ENCODE data around the gene RNASE3.
A peak's percentile ranks its signal among the peaks of the same experiment; 100 is the strongest.
"Not testable (repeated sequence)": the region's sequence is repeated elsewhere in the genome, so short reads cannot be mapped to it uniquely, and the experiment has no call there.

Gene RNASE3

GRCh38 chr14:20919038-20919756 lies 28.0 kb downstream of the RNASE3 start:
- DNase-seq (ENCODE audit: low read depth), result peak; percentile 42

- not testable (repeated sequence) for DNase-seq (ENCODE audit: low read depth)
Measured at GRCh38 chr14:20923766-20924297, 32.6 kb downstream of the RNASE3 start.

GRCh38 chr14:20934148-20934762 lies 43.1 kb downstream of the RNASE3 start:
- DNase-seq (ENCODE audit: low read depth), result peak; percentile 1

GRCh38 chr14:20935303-20935984 lies 44.3 kb downstream of the RNASE3 start:
- DNase-seq (ENCODE audit: low read depth), result no peak

All from amniotic epithelial cell (primary cell).